Fibroblast of lung (primary cell): Measurements from ENCODE around the gene HINT1.

Experiments used
- CTCF ChIP-seq, 2 donors: IDR thresholded peaks in 1 of 2; conservative IDR thresholded peaks in 1 of 2; 1 replicate in 1 of 2; 2 replicates in 1 of 2; pipeline ENCODE4 v1.5.1; 2011 to 2012; ENCODE audit warnings: low read length in 2 of 2, control low read depth in 1 of 2, inconsistent platforms in 1 of 2, low read depth in 1 of 2, mild to moderate bottlenecking in 1 of 2
- EZH2 ChIP-seq: IDR thresholded peaks from 2 replicates; pipeline ENCODE4 v1.5.1; 2012; ENCODE audit warnings: low read length, control low read depth, mild to moderate bottlenecking; ENCODE audit errors: missing control alignments

- TF ChIP-seq CTCF (conservative IDR thresholded peaks at IDR 0.05 in 1 of 2, IDR thresholded peaks at IDR 0.05 in 1 of 2; ENCODE audit: low read depth in 1 of 2, low read length in 2 of 2) (no peak), EZH2 (no peak)
These were observed 1.6 kb downstream of the HINT1 start for GRCh38 chr5:131163276-131164119.
